Germinal center (tissue), 1 donor: ENCODE measurements around the gene MAP2K5.
A peak's percentile ranks its signal among the peaks of the same experiment; 100 is the strongest.

Source experiments
- DNase-seq: peaks from one replicate; pipeline ENCODE4 v3.0.0; 2012; ENCODE audit warnings: mixed read lengths, low spot score

MAP2K5 gene

DNA sequence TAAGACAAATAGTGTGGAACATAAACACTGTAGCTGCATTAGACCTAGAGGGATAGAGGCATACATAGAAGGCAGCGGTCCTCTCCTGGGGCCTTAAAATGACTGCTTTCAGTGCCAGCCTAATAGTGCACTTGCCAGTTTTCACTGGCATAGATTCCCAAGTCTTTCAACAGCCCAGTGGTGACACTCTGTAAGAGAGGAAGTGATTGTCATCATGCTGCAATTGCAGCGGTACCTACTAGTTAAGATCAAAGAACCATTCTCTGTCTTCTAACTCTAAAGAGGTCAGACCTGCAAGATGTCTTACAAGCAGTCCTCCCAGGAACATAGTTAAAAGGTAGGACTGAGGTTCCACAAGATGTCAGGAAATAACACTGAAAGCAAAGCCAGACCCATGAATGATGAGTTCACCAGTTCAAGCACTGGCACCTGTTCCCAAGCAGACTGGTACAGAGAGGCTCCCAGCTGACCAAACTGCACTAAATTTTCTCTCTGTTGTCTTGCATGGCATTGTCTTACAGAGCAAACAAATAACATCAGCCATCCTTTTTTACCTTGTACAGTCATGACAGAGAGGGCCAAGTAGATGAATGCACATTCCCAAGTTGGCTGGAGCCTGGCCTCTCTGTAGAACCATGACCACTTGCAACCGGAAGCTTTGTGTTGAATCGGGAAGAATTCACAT lies 182.3 kb downstream of the MAP2K5 start:
- no peak for DNase-seq

DNA sequence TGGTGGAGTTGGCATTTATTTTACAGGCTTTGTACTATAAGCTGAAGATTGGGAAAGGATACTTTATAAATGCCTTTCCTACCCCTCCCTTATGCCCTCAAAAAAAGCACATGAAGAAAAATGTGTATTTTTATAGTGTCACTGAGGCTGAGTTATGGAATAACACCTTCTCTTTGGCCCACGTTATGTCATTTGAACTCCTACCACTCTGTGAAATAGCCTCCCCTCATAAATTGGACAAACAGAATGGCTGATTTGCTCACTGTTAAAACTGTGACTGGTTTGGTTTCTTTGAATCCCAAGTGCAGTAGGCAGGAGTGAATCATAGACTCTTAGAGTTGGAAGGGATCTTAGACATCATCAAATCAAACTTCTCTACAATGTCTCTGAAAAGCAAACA lies 187.6 kb downstream of the MAP2K5 start:
- DNase-seq, result no peak

DNA sequence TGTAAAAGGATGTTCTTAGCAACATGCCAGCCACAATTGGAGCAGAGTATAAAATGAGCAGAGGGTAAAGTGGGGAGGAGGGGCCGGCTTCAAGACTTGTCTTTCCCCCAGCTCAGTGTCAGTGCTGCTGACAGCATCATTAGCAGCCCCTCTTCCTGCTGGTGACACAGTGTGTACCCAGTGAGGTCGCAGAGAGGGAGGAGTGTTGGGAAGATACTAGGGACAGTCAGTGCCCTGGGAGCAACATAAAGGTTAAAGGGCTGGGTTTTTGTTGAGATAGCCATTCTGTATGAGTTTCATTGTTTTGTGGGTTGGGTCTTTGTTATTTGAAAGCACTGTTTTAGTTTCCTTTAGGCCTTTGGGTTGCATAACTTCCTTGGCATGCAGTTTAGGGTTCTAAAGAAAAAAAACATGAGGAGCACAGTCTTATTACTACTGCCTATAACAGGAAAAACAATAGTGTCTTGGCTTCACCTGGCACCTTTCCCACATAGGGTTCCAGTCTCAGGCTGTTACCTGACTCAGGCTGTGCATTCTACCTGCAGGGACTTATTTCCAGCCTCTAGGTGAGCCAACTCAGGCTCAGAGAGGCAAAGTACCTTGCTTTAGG lies 188.7 kb downstream of the MAP2K5 start:
- DNase-seq, result no peak

DNA sequence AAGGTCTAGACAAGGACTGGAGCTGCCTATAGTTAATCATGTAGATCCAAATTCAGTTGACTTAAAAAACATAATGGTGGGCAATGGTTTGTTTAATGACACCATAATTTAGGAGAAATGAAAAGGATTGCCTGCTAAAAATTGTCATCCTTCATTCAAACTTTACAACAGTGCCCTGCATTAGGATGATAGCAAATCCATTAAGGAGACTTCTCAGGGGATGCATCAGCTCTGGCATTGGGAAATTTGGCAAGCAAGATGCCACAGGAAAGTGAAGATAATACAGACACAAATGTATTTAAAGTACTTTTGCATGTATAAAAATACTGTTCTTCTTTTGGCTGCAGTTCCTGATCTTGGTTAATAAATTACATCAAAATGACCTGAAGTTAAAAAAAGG lies 189.7 kb downstream of the MAP2K5 start:
- no peak for DNase-seq

DNA sequence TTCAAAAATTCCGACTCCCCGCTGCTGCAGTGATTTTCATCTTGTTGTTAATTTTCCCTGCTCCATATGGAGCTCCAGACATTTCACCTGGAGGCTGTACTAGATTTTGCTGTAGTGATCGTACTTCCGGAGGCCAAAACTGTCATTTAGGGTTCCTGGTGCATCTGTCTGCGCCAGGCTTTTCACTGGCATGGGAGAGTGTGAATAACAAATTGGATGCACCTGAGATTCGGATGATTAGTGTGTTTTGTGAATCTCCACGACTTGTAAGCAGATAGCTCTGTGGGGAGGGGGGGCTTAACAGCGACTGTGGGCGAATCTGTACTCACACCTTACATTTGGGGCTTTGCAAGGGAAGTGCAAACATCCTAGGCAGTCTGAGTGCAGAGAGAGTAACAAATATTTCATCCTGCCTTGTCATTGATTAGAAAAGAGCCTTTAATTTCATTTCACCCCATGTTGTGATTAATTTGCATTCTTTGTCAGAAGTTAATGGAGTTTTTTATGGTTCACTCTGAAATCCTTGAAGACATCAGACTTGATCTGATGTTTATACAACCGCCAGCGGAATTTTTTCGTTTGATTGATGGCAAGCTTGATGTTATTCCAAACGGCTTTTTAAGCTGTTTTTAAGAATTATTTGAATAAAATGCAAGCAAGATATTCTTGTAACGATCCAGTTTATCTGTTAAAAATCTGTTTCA lies 190.3 kb downstream of the MAP2K5 start:
- DNase-seq, result no peak

DNA sequence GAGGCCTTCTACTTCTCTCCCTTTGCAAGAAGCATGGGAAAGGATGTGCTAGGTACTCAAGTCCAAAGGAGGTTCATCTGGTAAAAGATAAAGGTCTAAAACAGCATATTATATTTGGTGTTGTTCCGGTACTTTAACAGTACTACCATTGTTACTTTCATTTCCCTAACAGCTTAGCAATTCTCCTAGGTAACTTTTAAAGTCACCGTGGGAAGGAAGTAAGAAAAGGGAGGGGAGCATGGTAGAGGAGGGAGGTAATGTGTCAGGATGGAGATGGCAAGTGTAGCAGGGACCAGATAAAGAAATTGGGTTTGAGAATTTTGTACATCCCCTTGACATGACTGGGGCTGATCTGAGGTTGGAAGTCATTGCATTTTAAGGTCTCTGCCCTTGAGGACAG lies 193.4 kb downstream of the MAP2K5 start:
- DNase-seq, result peak; percentile 6

DNA sequence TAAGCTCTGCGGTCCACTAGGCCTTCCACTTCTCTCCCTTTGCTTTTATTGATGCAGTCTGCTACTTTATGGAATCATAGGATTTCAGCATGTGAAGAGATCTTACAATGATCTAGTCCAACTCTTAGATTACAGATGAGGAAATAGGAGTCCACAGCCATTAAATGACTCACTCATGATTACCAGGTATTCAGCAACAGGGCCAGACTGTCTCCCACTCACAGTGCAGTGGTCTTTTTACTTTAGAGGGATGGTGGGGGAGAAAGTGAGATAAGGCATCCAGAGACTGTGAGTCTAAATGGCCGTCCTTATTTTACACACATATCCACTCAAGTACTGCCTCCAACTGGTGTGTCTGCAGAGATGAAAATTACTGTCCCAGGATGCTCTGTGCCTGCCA lies 194.3 kb downstream of the MAP2K5 start:
- DNase-seq, result no peak

DNA sequence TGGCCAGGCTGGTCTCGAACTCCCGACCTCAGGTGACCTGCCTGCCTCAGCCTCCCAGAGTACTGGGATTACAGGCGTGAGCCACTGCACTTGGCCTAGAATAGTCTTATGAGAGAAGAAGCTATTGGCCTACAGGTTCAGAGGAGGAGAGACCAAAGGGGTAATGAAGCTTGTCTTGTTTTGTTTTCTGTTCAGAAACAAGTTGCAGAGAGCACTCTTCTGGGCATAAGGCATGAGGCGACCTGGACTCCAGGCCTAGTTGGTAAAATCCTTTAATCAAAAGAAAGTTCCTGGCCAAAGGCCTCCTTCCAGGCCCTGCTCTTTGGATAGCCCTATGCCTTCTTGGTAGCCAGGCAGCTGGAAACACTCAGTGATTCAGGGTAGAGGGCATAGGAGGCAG lies 195.6 kb downstream of the MAP2K5 start:
- DNase-seq, result no peak

DNA sequence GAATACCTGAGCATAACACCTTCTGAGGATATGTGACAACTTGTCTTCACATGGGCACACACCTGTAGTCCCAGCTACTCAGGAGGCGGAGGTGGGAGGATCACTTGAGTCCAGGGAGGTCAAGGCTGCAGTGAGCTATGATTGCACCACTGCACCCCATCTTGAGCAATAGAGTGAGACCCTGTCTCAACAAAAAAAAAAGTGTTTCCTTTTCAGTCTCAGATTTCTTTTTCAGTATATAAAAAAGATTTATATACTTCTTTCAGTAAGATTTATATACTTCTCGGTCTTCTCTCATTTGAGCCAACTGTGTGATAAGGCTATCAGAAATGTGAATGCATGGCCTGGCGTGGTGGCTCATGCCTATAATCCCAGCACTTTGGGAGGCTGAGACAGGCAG lies 197.9 kb downstream of the MAP2K5 start:
- DNase-seq, result no peak

DNA sequence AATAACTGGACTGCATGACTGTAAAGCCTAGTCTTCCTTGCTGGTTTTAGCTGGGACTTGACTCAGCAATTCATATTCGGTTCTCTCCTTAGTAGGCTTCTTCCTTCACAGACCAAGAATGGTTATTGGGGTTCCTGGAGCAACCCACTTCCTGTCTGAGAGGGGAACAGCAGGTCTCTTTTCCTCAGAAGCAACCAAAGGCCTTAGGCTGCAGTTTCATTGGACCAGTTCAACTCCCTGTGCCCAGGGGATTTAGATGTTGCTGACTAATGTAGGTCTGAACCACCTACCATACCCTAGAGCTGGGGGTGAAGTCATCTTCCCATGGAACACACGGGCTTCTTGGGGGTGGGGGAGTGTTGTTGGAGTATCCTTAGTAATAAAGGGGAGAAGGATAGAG lies 198.8 kb downstream of the MAP2K5 start:
- DNase-seq, result no peak

DNA sequence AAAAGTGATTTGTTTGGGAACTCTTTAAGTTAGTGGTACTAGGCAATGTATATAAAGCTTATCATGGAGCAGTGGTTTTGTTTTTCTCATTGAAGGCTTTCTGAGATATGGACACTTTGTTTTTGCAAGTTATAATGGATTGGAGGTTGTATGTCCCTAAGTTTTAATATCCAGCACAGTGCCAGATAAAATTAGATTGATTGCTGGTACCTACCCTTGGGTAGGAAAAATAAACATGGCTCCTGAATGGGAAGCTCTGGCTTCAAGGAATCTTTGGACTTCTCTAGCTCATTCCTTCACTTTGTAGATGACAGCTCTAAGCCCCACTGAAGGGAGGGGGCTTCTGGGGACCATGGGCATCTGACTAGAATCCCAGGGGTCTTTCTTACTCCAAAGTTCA lies 201.1 kb downstream of the MAP2K5 start:
- no peak for DNase-seq

DNA sequence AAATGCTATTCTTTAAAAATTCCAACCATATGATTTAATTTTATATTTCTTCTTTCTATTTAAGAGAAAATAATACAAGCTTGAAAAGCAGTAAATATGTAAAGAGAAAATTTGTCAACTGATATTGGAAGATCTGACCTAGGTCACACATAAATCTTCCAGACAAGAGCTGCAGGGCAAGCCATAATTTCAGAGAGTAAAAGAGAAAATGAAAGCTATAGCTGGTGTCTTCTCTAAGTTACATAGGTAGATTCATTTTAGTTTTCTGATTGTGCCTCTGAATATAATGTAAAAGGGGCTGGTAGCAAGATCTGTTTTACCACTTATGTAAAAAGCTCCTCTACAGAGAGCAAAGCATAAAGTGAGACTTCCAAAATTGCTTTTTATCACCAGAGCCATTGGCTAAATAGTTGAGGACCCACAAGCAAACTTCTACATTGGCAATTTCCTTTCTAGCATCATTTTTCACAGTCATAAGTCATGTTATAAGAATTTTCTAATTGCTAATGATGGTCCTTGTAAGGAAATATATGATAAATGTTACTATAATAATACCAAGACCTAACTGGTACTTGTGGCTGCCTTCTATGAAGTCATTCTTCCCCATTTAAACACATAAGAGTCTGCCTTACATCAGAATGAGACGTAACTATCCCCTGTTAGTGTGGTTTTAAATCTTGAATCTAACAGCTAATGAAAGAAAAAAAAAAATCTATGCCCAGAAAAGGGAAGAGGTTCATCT lies 202.0 kb downstream of the MAP2K5 start:
- no peak for DNase-seq

DNA sequence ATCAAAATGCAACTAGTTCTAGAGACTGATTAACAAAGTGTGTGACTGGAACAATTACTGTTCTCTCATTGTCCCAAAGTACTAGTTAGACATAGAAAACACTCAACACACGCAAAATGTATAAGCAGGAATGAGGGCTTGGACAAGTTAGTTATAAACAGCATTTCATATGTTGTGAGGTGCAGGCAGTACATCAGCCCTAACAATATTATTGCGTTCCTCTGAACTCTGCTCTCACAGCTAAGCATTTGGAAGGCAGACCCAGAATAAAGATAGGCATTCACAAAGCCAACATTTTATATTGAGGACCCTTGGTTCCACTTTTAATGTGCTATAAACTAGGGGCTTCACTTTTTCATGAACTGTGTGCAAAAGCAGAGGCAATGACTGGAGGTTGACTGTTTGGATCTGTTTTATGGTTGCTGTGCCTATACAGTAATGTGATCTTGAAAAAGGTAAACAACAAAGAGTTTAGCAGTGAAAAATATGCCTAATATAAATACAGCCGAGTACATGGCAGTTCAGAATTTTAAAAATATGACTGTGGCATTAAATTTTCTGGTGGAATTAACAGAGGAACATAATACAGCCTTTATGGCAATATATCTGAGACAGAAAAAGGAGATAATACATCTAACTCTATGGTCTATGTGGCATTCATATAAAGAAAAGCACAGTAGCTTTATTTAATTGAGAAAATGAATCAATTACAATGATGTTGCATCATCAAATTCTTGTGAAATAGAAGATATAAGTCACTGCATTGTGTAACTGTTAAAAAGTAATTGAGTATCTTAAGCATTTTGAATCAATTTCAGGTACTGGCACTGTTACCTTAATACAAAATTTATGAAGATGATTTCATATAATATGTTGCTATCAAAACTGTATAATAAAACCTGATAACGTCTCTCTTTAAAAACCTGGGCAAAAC lies 202.8 kb downstream of the MAP2K5 start:
- DNase-seq, result no peak

DNA sequence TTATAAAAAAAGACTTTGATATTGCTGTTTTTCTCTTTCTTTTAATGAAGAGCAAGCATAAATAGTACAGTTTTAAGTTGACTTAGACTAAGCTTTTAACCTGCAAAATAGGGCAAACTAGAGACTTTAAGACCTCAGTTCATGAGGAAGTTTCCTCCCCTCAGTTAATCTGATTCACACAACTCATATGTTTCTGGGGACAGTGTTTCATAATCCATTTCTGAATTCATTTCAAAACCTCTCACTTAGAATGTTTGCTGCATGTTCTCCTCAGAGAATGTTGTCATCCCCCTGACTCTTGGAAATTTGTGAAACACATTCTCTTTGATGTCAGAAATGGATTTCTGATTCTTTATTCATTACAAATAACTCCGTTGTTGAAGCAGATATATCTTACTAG lies 203.5 kb downstream of the MAP2K5 start:
- no peak for DNase-seq

DNA sequence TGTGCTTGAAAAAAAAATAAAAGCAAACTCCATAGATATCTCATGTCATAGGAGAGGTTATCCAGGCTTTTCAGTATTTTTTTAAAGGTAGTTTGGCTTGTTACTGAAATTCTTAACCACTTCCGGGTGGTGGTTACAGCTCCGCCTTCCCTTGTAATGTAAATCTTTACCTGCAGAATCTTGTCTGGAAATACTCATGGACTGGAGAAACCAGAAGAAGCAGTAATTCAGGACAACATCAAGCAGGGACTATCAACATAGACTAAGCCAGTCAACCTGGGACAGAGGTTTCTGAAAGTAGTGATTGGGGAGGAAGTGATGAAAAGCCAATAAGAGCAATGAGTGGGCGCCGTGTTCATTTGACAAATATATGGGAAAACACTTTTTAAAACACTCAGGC lies 203.9 kb downstream of the MAP2K5 start:
- DNase-seq, result no peak

DNA sequence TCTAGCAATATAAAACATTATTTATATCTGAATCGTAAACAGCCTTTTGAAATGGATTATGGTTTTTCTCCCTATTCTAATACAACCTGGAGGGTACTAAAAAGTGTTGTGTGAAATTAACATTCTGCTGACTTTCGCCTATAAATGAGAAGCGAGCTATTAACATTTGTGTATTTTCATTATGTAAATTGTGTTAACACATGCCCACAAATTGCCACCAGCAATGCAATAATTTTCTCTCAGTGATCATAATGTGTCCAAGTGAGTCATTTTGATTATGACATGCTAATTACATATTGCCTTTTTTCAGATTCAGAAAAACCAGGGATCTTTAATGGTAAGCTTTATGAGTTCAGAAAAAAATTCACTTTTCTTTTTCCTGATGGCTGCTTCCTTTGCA lies 205.4 kb downstream of the MAP2K5 start:
- DNase-seq, result no peak

DNA sequence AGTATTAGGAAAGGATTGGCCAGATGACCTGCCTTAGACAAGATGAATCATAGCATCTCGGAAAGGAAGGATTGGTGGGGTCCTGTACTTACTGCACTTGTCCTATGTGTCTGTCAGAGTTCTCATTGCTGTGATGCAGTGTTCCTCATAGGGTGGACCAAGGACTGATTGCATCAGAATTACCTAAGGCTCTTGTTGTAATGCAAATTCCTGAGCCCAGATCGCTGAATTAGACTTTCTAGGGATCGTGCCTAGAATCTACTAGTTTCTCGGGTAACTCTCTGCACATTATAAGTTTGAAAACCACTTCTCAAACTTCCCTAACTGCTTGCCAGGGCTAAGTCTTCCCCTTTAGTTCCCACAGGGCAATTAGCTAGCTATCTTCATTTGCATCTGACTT lies 207.9 kb downstream of the MAP2K5 start:
- no peak for DNase-seq

DNA sequence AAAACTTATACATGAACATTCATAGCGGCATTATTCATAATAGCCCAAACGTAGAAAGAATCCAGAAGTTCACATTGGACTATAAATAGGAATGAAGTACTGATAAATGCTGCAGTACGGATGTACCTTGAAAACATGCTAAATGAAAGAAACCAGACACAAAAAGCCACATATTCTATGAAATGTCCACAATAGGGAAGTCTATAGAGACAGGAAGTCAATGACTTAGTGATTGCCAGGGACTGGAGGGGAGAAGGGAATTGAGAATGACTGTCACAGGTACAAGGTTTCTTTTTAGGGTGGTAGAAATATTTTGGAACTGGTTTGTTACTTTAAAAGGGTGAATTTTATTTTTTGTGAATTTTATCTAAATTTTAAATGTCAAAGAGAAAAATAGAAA lies 211.4 kb downstream of the MAP2K5 start:
- no peak for DNase-seq

DNA sequence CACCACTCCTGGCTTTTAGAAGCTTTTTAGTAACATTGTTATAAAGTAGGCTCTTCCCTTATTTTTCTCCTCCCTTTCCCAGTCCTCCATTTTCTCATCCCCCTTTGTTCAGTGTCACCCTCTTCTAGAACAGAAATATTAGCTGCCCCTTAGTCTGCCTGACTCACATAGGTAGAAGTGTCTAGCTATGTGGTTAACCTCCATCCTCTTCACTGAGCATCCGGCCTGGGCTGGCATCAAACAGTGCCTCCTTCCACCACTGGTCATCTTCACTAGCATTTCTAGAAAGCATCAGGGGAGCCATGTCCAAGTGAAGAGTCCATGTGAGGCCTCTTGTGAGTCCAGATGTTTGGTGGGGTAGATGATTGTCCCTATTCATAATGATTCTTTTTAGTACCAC lies 212.8 kb downstream of the MAP2K5 start:
- DNase-seq, result no peak

DNA sequence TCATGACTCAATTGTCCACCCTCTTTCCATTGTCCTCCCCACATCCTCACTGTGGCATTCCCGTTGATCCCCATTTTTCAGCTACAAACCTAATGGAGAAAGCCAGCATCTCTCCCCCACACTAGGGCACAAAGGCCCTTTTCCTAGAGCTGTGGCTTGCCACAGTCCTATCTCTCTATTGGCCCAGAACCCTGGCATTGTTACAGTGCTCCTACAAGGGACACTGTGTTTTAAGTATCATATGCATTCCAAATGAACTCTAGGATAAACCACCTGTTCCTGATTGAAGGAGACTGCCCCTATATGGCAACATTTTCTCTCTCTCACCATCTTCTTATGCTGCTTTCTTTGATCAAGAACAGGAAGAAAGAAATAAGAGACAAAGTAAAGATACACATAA lies 213.4 kb downstream of the MAP2K5 start:
- DNase-seq, result no peak

DNA sequence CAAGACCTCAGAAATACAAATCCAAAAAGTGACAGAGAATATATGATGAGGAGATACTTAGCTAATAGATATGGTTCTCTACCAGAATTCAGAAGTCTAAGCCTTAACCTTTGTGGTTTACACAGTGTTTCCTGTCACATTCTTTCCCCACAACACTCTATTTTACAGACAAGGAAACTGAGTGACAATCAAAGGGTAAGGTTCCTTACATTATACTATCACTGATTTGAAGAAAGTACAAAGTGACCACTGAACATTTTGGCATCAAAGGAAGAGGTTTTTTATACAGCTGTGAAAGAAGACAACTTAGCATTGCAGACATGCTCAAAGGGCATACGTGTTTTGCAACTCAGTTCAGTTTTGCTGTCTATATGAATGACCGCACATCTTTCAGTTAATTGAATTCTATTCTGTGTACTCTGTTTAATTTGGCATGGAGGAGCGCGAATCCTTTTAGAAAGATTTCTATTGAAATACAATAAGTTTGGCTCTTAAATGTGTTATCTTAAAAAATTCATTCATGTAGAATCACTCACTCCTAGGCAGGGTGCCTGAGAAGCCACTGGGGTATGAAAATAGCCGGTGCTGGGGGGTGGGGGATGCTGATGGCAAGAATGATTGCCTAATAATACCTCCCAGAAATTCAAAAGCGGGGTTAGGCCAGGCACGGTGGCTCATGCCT lies 216.3 kb downstream of the MAP2K5 start:
- DNase-seq, result no peak
